UCSD-AML1 (cell line): ENCODE results near the gene SOD1.

Experiments
- DNase-seq: peaks from one replicate; lab custom pipeline; 2025; ENCODE audit not compliant: unreplicated experiment; lab: John Stamatoyannopoulos, UW

SOD1 gene

DNA sequence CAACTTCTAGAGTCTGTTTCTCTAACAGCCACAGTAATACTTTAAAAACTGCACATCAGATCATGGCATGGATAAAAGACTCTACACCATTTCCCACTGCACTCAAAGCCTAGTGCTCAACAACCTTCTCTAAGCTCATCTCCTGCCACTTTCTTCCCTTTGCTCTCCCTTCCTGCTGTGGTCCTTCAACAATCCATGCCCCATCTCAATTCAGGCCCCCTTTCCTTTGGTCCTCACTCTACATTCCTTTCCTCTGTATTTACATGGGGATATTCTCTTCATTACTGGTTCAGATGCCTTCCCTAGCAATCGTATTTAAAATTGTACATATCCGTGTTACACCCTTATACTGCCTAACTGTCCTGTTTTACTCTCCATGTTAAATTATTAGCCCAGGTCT, 19.0 kb downstream of the SOD1 start:
- DNase-seq = no peak

DNA sequence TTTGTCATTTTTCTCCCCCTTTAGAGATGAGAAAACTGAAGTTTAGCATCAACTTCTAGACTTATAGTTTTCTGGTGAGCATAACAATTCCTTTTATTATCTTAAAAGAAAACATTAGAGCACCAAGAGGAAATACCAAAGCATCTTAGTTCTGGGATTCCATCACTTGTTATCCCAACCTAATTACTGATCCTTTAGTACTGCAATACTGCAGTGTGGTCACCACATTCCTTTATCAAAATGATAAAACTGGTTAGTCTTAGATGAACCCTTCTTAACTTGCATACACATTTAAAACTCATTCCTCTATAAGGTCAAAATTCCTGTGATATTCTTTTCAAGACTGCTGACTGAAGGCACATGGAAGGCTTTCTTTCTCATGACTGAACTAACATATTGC, 23.1 kb downstream of the SOD1 start:
- no peak for DNase-seq

- DNase-seq = no peak
Observed at GRCh38 chr21:31683029-31683428, 23.5 kb downstream of the SOD1 start.

- DNase-seq = no peak
Observed at GRCh38 chr21:31684918-31685317, 25.4 kb downstream of the SOD1 start.

DNA sequence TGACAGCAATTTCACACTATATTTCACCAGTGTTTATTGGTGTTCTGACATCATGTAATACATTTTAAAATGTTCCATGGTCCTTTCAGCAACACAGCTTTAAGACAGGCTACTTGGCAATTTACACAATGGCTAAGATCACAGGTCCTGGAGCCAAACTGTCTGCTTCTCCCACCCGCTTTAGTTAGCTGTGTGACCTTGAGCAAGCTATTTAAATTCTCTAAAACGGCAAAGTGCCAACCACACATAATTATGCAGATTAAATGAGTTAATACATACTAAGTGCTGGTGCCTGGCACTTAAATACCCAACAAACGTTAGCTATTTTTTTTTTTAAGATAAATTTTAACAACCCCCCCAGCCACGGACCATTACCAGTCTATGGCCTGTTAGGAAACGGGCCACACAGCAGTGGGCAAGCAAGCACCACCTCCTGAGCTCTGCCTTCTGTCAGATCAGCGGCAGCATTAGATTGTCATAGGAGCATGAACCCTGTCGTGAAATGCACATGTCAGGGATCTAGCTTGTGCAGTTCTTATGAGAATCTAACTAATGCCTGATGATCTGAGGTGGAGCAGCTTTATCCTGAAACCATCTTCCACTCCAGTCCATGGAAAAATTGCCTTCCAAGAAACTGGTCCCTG, 26.9 kb downstream of the SOD1 start:
- DNase-seq = no peak

GRCh38 chr21:31687108-31687507, 27.6 kb downstream of the SOD1 start:
- no peak for DNase-seq

- no peak for DNase-seq
Observed at GRCh38 chr21:31688603-31689368, 29.3 kb downstream of the SOD1 start.

DNA sequence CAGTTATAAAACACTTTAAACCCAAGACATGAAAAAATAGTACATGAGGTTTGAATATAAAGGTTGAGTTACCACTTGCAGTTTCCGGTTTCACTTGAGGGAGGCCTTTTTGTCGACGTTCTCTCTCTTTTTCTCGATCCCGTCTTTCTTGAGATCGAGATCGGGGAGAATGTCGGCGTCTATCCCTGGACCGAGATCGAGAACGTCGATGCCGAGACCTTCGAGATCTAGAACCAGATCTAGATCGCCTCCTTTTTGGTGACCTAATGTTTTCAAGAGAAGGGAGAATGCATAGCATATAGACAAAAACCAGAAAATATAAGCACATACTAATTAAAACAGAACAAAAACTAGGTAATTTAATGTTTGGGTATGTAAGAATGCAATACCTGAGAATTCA, 33.7 kb downstream of the SOD1 start:
- DNase-seq = no peak

DNA sequence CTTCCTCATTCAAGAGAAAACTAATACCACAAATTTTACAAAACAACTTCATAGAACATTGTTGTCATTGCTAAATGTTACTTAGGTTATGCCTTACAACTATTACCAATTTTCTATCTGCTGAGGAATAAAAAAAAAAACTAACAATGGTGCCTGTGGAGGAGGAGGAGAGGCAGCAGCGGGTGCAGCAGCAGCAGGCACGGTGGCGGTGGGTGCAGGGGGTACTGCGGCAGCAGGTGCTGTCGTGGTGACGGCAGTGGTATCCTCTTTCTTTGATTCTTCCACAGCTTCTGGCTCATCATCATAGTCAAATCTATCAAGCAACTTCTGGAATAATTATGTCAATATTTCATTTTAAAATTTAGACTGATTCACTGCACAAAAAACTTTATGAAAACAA, 36.9 kb downstream of the SOD1 start:
- no peak for DNase-seq

- no peak for DNase-seq
Observed at GRCh38 chr21:31698461-31698860, 39.0 kb downstream of the SOD1 start.

DNA sequence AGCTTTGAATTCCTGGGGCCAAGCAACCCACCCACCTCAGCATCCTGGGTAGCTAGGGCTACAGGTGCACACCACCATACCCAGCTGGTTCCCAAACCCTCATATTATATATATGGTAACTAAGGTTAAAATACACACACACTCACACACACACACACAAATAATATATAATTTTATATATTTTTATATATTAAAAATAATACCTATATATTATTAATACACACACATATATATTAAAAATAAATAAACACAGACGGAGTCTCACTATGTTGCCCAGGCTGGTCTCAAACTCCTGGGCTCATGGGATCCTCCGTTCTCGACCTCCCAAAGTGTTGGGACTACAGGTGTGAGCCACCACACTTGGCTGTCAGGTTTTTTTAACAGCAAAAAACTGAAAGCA, 40.5 kb downstream of the SOD1 start:
- DNase-seq = no peak

- DNase-seq = no peak
Observed at GRCh38 chr21:31706562-31706961, 47.1 kb downstream of the SOD1 start.

- DNase-seq = no peak
Observed at GRCh38 chr21:31707499-31707898, 48.0 kb downstream of the SOD1 start.

GRCh38 chr21:31708541-31708940, 49.0 kb downstream of the SOD1 start:
- no peak for DNase-seq

DNA sequence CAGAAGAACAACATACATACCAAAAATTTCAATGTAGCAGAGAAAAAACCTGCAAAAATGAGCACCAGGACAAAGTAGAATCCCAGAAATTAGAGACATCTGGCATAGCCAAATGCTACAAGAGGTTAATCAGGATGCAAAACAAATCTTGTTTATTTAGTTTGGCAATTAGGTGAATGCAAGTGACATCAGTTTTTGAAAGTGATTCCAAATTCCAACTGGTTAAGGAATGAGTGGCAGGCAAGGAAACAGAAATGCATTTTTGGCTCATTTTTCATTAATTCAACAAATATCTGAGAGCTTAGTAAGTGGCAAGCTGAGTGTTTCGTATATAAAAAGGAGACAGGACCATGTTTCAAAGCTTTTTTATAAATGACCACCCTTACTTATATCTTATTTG, 51.1 kb downstream of the SOD1 start:
- DNase-seq = no peak

DNA sequence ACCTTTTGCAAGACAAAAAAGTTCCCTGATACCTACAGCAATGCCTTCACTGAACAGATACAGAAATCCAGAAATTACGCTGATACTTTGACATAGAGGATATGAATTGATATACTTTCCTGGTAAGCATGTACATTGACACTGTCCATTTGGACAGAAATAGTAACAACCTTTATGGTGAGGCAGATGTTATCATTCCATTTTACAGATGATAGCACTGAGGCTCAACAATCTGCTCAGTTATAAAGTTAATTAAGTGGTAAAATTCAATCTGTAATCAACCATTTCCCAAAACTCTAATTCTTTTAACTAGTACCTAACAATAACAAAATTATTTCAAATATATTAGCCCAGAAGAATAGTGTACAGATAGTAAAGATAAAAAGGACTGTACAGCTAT, 51.8 kb downstream of the SOD1 start:
- no peak for DNase-seq

DNA sequence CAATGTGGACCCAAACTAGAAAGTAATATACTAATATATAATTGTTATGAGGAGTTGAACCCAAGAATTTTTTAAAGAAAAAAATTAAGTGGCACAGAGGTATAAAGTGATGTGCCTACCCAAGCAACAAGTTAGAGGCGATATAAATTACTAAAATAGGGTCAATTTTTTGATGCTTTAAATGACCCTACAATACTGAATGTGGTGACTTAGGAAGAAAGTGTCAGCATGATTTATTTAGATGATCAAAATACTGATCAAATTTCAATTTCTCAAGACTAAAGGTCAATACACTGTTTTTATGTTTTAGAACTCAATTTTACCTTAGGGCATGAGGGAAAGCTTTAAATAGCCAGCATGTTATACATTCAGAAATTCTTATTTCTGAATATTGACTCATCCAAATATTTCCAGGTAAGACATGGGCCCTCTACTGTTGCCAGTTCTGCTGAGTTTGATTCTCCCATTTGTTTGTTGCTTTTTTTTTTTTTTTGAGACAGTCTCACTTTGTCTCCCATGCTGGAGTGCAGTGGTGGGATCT, 52.3 kb downstream of the SOD1 start:
- no peak for DNase-seq

GRCh38 chr21:31713115-31713514, 53.6 kb downstream of the SOD1 start:
- DNase-seq = no peak

GRCh38 chr21:31713973-31714740, 54.7 kb downstream of the SOD1 start:
- no peak for DNase-seq

DNA sequence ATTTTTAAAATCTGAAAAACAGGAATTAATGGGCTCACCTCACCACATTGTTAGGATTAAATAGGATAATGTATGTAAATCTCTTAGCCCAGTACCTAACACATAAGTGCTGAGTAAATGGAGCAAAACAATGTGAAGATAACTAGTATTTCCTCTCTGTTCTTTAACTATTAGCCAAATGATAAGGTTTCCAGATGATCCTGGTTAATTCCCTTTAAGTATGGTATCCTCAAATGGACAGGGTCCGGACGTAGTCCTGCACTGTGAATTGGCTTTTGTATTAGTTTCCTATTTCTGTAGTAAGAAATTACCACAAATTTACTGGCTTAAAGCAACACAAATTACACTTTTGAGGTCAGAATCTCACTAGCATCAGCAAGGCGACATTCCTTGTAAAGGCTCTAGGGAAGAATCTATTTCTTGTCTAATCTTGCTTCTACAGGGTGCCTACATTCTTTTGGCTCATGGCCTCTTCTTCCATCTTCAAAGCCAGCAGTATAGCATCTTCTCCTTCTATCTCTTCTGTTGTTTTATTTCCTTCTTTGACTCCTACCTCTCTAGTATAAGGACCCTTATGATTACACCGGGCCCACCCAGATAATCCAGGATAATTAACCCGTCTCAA, 55.4 kb downstream of the SOD1 start:
- DNase-seq = no peak

DNA sequence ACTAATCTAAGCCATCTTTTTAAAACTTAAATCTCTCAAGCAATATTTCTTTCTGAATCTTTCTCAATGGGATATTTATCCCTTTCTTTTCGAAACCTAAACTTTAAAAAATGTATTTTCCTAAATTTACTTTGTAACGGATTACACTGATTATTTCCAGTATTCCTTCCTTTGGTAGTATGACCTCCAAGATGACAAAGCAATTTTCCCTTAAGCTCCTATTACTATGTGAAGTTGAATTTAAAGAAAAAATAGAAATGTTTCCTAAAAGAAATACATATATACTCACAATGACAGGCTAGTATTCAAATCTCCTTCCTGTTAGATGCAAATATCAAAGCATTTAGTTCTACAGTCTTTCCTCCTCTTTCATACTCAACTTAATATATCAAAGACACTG, 56.6 kb downstream of the SOD1 start:
- no peak for DNase-seq
